ENCODE data around the gene GAMT.

The GAMT gene

GRCh38 chr19:1410136-1410786 lies 8.9 kb upstream of the GAMT start:
- H3K27me3 ChIP-seq (ENCODE audit: insufficient read depth, low read length) = no peaks in the 10 kb centered on the region
- H3K4me1 ChIP-seq (ENCODE audit: control insufficient read depth in 1 of 2, insufficient read depth in 2 of 2, low read length in 2 of 2) = peaks cover 33 to 35% of the 10 kb centered on the region in 2 experiments
- H3K79me1 ChIP-seq (ENCODE audit: low read length) = peaks cover 18% of the 10 kb centered on the region
- H3K79me2 ChIP-seq (ENCODE audit: control insufficient read depth, insufficient read depth, low read length, poor library complexity) = peaks cover 59% of the 10 kb centered on the region
- H2BK120ac ChIP-seq (ENCODE audit: insufficient read depth, low read length, poor library complexity) = no peak overlapping the region
- peak overlapping the region; percentile 96 for H3K4ac ChIP-seq (ENCODE audit: low read depth, low read length)
- no peak overlapping the region for H3K18ac ChIP-seq (ENCODE audit: low read length)
- DNase-seq = no peak
- H3K4me2 ChIP-seq (ENCODE audit: low read length) = no peak overlapping the region
- no CpG with 5 or more reads among the region's 23 CpGs for WGBS (ENCODE audit: extremely low coverage, insufficient coverage, insufficient read length)
- no peak overlapping the region for H2AK5ac ChIP-seq (ENCODE audit: low read length)
- peak overlapping the region; percentile 20 for H3K9ac ChIP-seq (ENCODE audit: low read length)
- no peak overlapping the region for H2BK12ac ChIP-seq (ENCODE audit: low read length)
- no peak overlapping the region for H2AFZ ChIP-seq (ENCODE audit: insufficient read depth, low read length, poor library complexity)
- no peak overlapping the region for H3K23ac ChIP-seq (ENCODE audit: low read length)
- H4K91ac ChIP-seq (ENCODE audit: low read depth, low read length) = no peak overlapping the region
- no peak overlapping the region for H4K12ac ChIP-seq (ENCODE audit: low read depth, low read length)
- H2BK5ac ChIP-seq (ENCODE audit: low read depth, low read length, poor library complexity) = no peak overlapping the region
- no peak overlapping the region for H4K8ac ChIP-seq (ENCODE audit: low read depth, low read length)
- H3K27ac ChIP-seq (ENCODE audit: low read depth, low read length) = no peak overlapping the region
- H3K4me3 ChIP-seq (ENCODE audit: low read depth, low read length) = no peak overlapping the region
- H3K9me3 ChIP-seq (ENCODE audit: insufficient read depth, low read depth, low read length) = peaks cover 2% of the 10 kb centered on the region
- H3K14ac ChIP-seq (ENCODE audit: low read length) = no peak overlapping the region
- peaks cover 37 to 39% of the 10 kb centered on the region in 2 experiments for H3K36me3 ChIP-seq (ENCODE audit: control insufficient read depth in 1 of 2, insufficient read depth in 2 of 2, low read length in 2 of 2)

- Histone ChIP-seq H3K18ac (ENCODE audit: low read length) (no peak overlapping the region), H2BK120ac (ENCODE audit: insufficient read depth, low read length, poor library complexity) (no peak overlapping the region), H3K27me3 (ENCODE audit: insufficient read depth, low read length) (no peaks in the 10 kb centered on the region), H4K91ac (ENCODE audit: low read depth, low read length) (peak overlapping the region; percentile 33), H2BK12ac (ENCODE audit: low read length) (no peak overlapping the region), H3K79me1 (ENCODE audit: low read length) (peaks cover 18% of the 10 kb centered on the region), H3K14ac (ENCODE audit: low read length) (peak overlapping the region; percentile 65), H3K79me2 (ENCODE audit: control insufficient read depth, insufficient read depth, low read length, poor library complexity) (peaks cover 59% of the 10 kb centered on the region), H2BK5ac (ENCODE audit: low read depth, low read length, poor library complexity) (no peak overlapping the region), H3K9ac (ENCODE audit: low read length) (peak overlapping the region; percentile 95), H3K4me1 (ENCODE audit: control insufficient read depth in 1 of 2, insufficient read depth in 2 of 2, low read length in 2 of 2) (peaks cover 28 to 30% of the 10 kb centered on the region in 2 experiments), H3K9me3 (ENCODE audit: insufficient read depth, low read depth, low read length) (peaks cover 2% of the 10 kb centered on the region), H2AK5ac (ENCODE audit: low read length) (peak overlapping the region; percentile 72), H2AFZ (ENCODE audit: insufficient read depth, low read length, poor library complexity) (peak overlapping the region; percentile 4), H3K4me2 (ENCODE audit: low read length) (peak overlapping the region; percentile 62), H3K27ac (ENCODE audit: low read depth, low read length) (peak overlapping the region; percentile 83), H4K8ac (ENCODE audit: low read depth, low read length) (no peak overlapping the region), H3K36me3 (ENCODE audit: control insufficient read depth in 1 of 2, insufficient read depth in 2 of 2, low read length in 2 of 2) (peaks cover 37 to 39% of the 10 kb centered on the region in 2 experiments), H3K4me3 (ENCODE audit: low read depth, low read length) (peak overlapping the region; percentile 86), H4K12ac (ENCODE audit: low read depth, low read length) (no peak overlapping the region), H3K4ac (ENCODE audit: low read depth, low read length) (peak overlapping the region; percentile 96), H3K23ac (ENCODE audit: low read length) (no peak overlapping the region)
- no peak for DNase-seq
- WGBS (ENCODE audit: extremely low coverage, insufficient coverage, insufficient read length) = no CpG with 5 or more reads among the region's 33 CpGs
These were observed 8.1 kb upstream of the GAMT start for GRCh38 chr19:1409204-1410005.

- Histone ChIP-seq H3K18ac (ENCODE audit: low read length) (peak overlapping the region; percentile 85), H3K36me3 (ENCODE audit: control insufficient read depth in 1 of 2, insufficient read depth in 2 of 2, low read length in 2 of 2) (peaks cover 37 to 38% of the 10 kb centered on the region in 2 experiments)
These were observed 7.2 kb upstream of the GAMT start for GRCh38 chr19:1408300-1409203.

More at GRCh38 chr19:1408300-1409203, 7.2 kb upstream of the GAMT start:
- Histone ChIP-seq H2BK120ac (ENCODE audit: insufficient read depth, low read length, poor library complexity) (peak overlapping the region; percentile 85), H3K4ac (ENCODE audit: low read depth, low read length) (peak overlapping the region; percentile 96), H4K8ac (ENCODE audit: low read depth, low read length) (peak overlapping the region; percentile 82), H4K12ac (ENCODE audit: low read depth, low read length) (peak overlapping the region; percentile 82), H2BK12ac (ENCODE audit: low read length) (no peak overlapping the region), H3K9ac (ENCODE audit: low read length) (peak overlapping the region; percentile 95), H3K9me3 (ENCODE audit: insufficient read depth, low read depth, low read length) (peaks cover 2% of the 10 kb centered on the region), H2AK5ac (ENCODE audit: low read length) (peak overlapping the region; percentile 98), H3K4me3 (ENCODE audit: low read depth, low read length) (peak overlapping the region; percentile 86), H2BK5ac (ENCODE audit: low read depth, low read length, poor library complexity) (peak overlapping the region; percentile 96), H3K4me1 (ENCODE audit: control insufficient read depth in 1 of 2, insufficient read depth in 2 of 2, low read length in 2 of 2) (peaks cover 28 to 30% of the 10 kb centered on the region in 2 experiments), H2AFZ (ENCODE audit: insufficient read depth, low read length, poor library complexity) (peak overlapping the region; percentile 60), H4K91ac (ENCODE audit: low read depth, low read length) (peak overlapping the region; percentile 98), H3K14ac (ENCODE audit: low read length) (peak overlapping the region; percentile 96), H3K79me2 (ENCODE audit: control insufficient read depth, insufficient read depth, low read length, poor library complexity) (peaks cover 59% of the 10 kb centered on the region), H3K27me3 (ENCODE audit: insufficient read depth, low read length) (no peaks in the 10 kb centered on the region), H3K4me2 (ENCODE audit: low read length) (peak overlapping the region; percentile 62), H3K27ac (ENCODE audit: low read depth, low read length) (peak overlapping the region; percentile 83), H3K23ac (ENCODE audit: low read length) (no peak overlapping the region), H3K79me1 (ENCODE audit: low read length) (peaks cover 18% of the 10 kb centered on the region)
- WGBS (ENCODE audit: extremely low coverage, insufficient coverage, insufficient read length) = no CpG with 5 or more reads among the region's 69 CpGs
- DNase-seq = peak; percentile 68 to 83

Measured in trophoblast cell (in vitro differentiated cells and primary cell).